GM12892 (cell line): ENCODE data around the gene ZFYVE28.

ENCODE experiments used
- POLR2A ChIP-seq: IDR thresholded peaks from 2 replicates; pipeline ENCODE4 v1.6.1; 2011; ENCODE audit warnings: low read depth, low read length, control low read depth
- POLR2AphosphoS5 ChIP-seq: IDR thresholded peaks from 2 replicates; pipeline ENCODE4 v1.6.1; 2011; ENCODE audit warnings: low read depth, low read length, control low read depth
- TAF1 ChIP-seq: IDR thresholded peaks from 2 replicates; pipeline ENCODE4 v1.6.1; 2011; ENCODE audit warnings: low read depth, mild to moderate bottlenecking, control low read depth, low read length, borderline replicate concordance

DNA sequence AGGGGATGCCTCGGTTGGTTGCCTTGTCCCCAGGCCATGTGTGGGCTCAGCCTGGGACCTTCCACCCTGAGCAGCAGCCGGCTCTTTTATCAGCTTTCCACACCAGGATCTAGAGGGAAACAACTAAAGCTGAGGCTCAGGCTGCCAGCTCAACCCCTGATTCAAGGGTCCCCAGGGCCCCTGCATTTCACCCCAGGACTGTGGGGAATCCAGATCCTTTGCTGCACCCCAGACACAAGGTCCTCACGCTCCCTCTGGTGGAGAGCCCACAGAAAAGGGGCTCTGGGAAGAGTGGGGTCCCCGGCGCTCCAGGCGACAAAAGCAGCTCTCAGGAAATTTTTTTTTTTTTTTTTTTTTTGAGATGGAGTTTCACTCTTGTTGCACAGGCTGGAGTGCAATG lies 64.3 kb downstream of the ZFYVE28 start:
- TF ChIP-seq TAF1 = no peak
- TF ChIP-seq POLR2A = no peak
- TF ChIP-seq POLR2AphosphoS5 = no peak
